Pancreas (tissue), 10 donors: ENCODE results near the gene KCNK18. TPM values are rescaled to one million over a fixed set of nuclear protein-coding genes. Genes with fewer than 3 reads are reported as not detected.
A peak's percentile ranks its signal among the peaks of the same experiment; 100 is the strongest.

Experiments
- ATAC-seq, 4 donors: fragments of 200-7000 bp; cut with Tn5 transposase; one replicate each; pipeline versions ENCODE4 v1.8.0 to v1.9.1; 2020; ENCODE audit warnings: mild to moderate bottlenecking in 4 of 4, moderate library complexity in 4 of 4
- DNase-seq, 6 donors: peaks; one replicate each; pipeline ENCODE4 v3.0.0-alpha.2; 2020
- FAIRE-seq: peaks from 2 replicates; lab custom pipeline; 2012; peaks lifted over from hg19 to GRCh38; lab: Jason Lieb, UNC
- H3K27ac ChIP-seq, 4 donors: fragments of 200-600 bp; sonication (generic); 1 replicate in 3 of 4; 2 replicates in 1 of 4; pipeline versions ENCODE4 v1.5.0 to v1.8.0; 2020
- H3K27me3 ChIP-seq, 4 donors: fragments of 200-600 bp; one replicate each; pipeline ENCODE4 v1.8.0; 2021
- H3K36me3 ChIP-seq, 3 donors: fragments of 200-600 bp; sonication (generic) in 1 of 3; one replicate each; pipeline versions ENCODE4 v1.5.0 to v1.8.0; 2020 to 2021
- H3K4me1 ChIP-seq, 3 donors: fragments of 200-600 bp; one replicate each; pipeline ENCODE4 v1.8.0; 2021
- H3K4me3 ChIP-seq, 4 donors: fragments of 200-600 bp; sonication (generic) in 2 of 4; one replicate each; pipeline versions ENCODE4 v1.5.0 to v1.8.0; 2020 to 2021
- H3K9me3 ChIP-seq, 4 donors: fragments of 200-600 bp; one replicate each; pipeline ENCODE4 v1.8.0; 2021
- WGBS, 2 donors: extraction: QIAGEN DNeasy Blood & Tissue Kit; methylation state at CpG; one replicate each; pipeline ENCODE4 v1.1.7; 2013; 5-methylcytosine and 5-hydroxymethylcytosine counted together
- intact Hi-C, 3 donors: fragments of 100-400 bp; cut with DNase I; formaldehyde crosslinking; loops; one replicate each; pipeline versions ENCODE4 v1.11.1 to v1.14.2; 2022
- polyA plus RNA-seq, 2 donors: library from polyadenylated mRNA; stranded (reverse); fragments of 200-250 nt; gene quantifications; one replicate each; pipeline ENCODE4 v1.2.3, GENCODE V29; 2013
- total RNA-seq, 6 donors: library from RNA; stranded (reverse); fragmentation: NEBNext Ultra II Directional in 4 of 6; extraction: Animal tissue kit (Norgen Biotek cat#: 25700) in 4 of 6; gene quantifications; one replicate each; pipeline versions ENCODE4 v1.2.1 to v1.2.4, GENCODE V29; 2021 to 2023
- TF ChIP-seq, protein P1 (sequence below), 4 donors: fragments of 200-600 bp; sonication (generic) in 3 of 4; IDR thresholded peaks; one replicate each; pipeline versions ENCODE4 v1.5.0 to v1.8.0; 2021; ENCODE audit warnings: antibody characterized with exemption in 4 of 4
- donor health status: healthy with polysubstance abuse.
- donor health status: DM: no; HTN: no; CAD: no; lungs with moderate emphysema.
- donor health status: DM: no; HTN: no; CAD: no.
- donor health status: control.
- donor health status: control.
- donor health status: Bipolar disorder and iron deficiency.
- donor health status: DM: yes; HTN: yes; CAD: no.
- donor health status: DM: no; HTN: no; CAD: no.
- donor health status: DM: no; HTN: no; CAD: no.
- donor health status: DM: yes; HTN: yes; CAD: no.

The KCNK18 gene
- total and polyA plus RNA-seq, 8 donors = not detected

DNA sequence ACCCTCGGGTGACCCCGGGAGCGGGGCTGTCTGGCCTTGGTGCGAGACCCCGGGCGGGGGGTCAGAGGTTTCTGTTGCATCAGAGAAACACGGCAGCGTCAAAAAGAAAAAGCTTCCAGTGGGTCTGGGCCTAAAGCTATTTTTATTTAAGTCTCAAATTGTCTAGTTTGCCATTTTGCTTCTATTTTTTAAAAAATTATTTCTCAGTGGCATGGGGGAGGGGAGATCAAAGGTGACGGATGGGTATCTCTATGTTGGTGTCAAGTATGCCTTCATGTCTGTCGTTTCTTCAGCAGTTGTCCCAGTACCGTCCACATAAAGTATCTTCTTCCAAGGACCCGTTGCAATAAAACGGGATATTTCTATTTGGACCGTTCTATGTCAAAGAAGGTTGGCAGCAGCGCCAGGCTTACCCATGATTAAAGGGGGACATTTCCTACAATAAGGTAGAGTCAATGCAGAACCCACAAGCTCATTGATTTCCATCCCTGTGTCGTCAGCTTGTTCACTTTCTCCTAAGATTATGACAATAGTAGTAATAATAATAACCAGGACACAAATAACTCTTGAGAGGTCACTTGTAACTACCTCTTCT is 33.2 kb upstream of the KCNK18 start:
- no peak overlapping the region for H3K4me3 ChIP-seq
- H3K36me3 ChIP-seq = no peaks in the 10 kb centered on the region
- H3K9me3 ChIP-seq = no peaks in the 10 kb centered on the region
- H3K27me3 ChIP-seq = peaks cover 14 to 65% (median 17%) of the 10 kb centered on the region in 4 donors
- no peak for ATAC-seq
- FAIRE-seq = no peak
- WGBS, 2 donors = 44 to 47% methylated on average over 16 of the region's 16 CpGs
- peaks cover 0 to 19% (median 12%) of the 10 kb centered on the region in 3 donors for H3K4me1 ChIP-seq
- no peak overlapping the region for H3K27ac ChIP-seq
- TF ChIP-seq, protein P1, sequence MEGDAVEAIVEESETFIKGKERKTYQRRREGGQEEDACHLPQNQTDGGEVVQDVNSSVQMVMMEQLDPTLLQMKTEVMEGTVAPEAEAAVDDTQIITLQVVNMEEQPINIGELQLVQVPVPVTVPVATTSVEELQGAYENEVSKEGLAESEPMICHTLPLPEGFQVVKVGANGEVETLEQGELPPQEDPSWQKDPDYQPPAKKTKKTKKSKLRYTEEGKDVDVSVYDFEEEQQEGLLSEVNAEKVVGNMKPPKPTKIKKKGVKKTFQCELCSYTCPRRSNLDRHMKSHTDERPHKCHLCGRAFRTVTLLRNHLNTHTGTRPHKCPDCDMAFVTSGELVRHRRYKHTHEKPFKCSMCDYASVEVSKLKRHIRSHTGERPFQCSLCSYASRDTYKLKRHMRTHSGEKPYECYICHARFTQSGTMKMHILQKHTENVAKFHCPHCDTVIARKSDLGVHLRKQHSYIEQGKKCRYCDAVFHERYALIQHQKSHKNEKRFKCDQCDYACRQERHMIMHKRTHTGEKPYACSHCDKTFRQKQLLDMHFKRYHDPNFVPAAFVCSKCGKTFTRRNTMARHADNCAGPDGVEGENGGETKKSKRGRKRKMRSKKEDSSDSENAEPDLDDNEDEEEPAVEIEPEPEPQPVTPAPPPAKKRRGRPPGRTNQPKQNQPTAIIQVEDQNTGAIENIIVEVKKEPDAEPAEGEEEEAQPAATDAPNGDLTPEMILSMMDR (IDR thresholded peaks at IDR 0.05) = no peak
- intact Hi-C loops = no loop called here
- no peak for DNase-seq

- Histone ChIP-seq H3K36me3 (no peaks in the 10 kb centered on the region), H3K27me3 (peaks cover 10 to 64% (median 17%) of the 10 kb centered on the region in 4 donors), H3K4me3 (peak overlapping the region in 1 of 4 donors; percentile 11), H3K27ac (no peak overlapping the region), H3K9me3 (no peaks in the 10 kb centered on the region), H3K4me1 (peaks cover 0 to 19% (median 12%) of the 10 kb centered on the region in 3 donors)
- WGBS, 2 donors = 17% methylated on average over 32 of the region's 32 CpGs
- intact Hi-C loops = loop anchor here in 1 of 3 donors (5.0 kb wide), 1 partner anchor 363 kb away; no protein-coding TSS in a partner anchor
- ATAC-seq = no peak
- TF ChIP-seq, protein P1 (IDR thresholded peaks at IDR 0.05) = no peak
- DNase-seq = no peak
- no peak for FAIRE-seq
Observed at GRCh38 chr10:117164592-117165537, 32.4 kb upstream of the KCNK18 start.

GRCh38 chr10:117165538-117166417 is 31.5 kb upstream of the KCNK18 start:
- H3K4me1 ChIP-seq = peaks cover 0 to 19% (median 12%) of the 10 kb centered on the region in 3 donors
- TF ChIP-seq, protein P1 (IDR thresholded peaks at IDR 0.05) = peak in 3 of 4 donors; percentile 24 to 35 (median 28)
- H3K27me3 ChIP-seq = peaks cover 10 to 63% (median 16%) of the 10 kb centered on the region in 4 donors
- no peak overlapping the region for H3K27ac ChIP-seq
- peak; percentile 39 to 76 (median 72) for ATAC-seq
- H3K9me3 ChIP-seq = no peaks in the 10 kb centered on the region
- 2 to 3% methylated on average over 51 of the region's 51 CpGs for WGBS, 2 donors
- peak in 5 of 6 donors; percentile 36 to 83 (median 60) for DNase-seq
- H3K36me3 ChIP-seq = no peaks in the 10 kb centered on the region
- no peak for FAIRE-seq
- H3K4me3 ChIP-seq = peak overlapping the region in 1 of 4 donors; percentile 11
- intact Hi-C loops = loop anchor here in 1 of 3 donors (5.0 kb wide), 1 partner anchor 363 kb away; no protein-coding TSS in a partner anchor

GRCh38 chr10:117166418-117167345 is 30.6 kb upstream of the KCNK18 start:
- Histone ChIP-seq H3K27ac (no peak overlapping the region), H3K4me1 (peaks cover 0 to 19% (median 12%) of the 10 kb centered on the region in 3 donors), H3K9me3 (no peaks in the 10 kb centered on the region), H3K36me3 (no peaks in the 10 kb centered on the region), H3K27me3 (peaks cover 10 to 61% (median 13%) of the 10 kb centered on the region in 4 donors), H3K4me3 (no peak overlapping the region)
- DNase-seq (peak in 2 of 6 donors; percentile 23 to 62), FAIRE-seq (no peak), ATAC-seq (peak in 2 of 4 donors; percentile 4 to 21)
- WGBS, 2 donors = 10 to 12% methylated on average over 41 of the region's 41 CpGs
- intact Hi-C loops = loop anchor here in 1 of 3 donors (5.0 kb wide), 1 partner anchor 364 kb away; no protein-coding TSS in a partner anchor
- TF ChIP-seq, protein P1 (IDR thresholded peaks at IDR 0.05) = no peak
